NCI-H187 (cell line): ENCODE measurements around the gene ST8SIA1.
"Not testable (repeated sequence)": the region's sequence is repeated elsewhere in the genome, so short reads cannot be mapped to it uniquely, and the experiment has no call there.

Source experiments
- DNase-seq, 2 experiments: peaks; one replicate each; lab custom pipeline; 2025; lab: John Stamatoyannopoulos, UW

ST8SIA1 gene

GRCh38 chr12:22334410-22335100 is at the start of gene ST8SIA1:
Gene ST8SIA1, minus strand, starts transcription at chr12:22334707. Its CDS starts 475 bp downstream, at chr12:22334232.
- DNase-seq, result peak in 1 of 2 experiments; percentile 3

GRCh38 chr12:22380031-22380430 is 45.5 kb upstream of the ST8SIA1 start:
- no peak for DNase-seq

- no peak for DNase-seq
Observed at GRCh38 chr12:22377731-22378496, 43.4 kb upstream of the ST8SIA1 start.

DNA sequence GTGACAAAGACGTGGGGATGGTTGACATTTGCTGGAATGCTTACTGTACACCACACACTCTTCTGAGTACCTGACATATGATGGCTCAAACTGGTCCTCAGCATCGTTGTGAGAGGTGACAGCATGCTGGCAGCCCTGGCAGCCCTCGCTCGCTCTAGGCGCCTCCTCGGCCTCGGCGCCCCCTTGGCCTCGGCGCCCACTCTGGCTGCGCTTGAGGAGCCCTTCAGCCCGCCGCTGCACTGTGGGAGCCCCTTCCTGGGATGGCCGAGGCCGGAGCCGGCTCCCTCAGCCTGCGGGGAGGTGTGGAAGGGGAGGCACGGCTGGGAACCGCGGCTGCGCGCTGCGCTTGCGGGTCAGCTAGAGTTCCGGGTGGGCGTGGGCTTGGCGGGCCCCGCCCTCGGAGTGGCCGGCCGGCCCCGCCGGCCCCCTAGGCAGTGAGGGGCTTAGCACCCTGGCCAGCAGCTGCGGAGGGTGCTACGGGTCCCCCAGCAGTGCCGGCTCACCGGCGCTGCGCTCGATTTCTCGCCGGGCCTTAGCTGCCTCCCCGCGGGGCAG is 42.2 kb upstream of the ST8SIA1 start:
- not testable (repeated sequence) for DNase-seq

DNA sequence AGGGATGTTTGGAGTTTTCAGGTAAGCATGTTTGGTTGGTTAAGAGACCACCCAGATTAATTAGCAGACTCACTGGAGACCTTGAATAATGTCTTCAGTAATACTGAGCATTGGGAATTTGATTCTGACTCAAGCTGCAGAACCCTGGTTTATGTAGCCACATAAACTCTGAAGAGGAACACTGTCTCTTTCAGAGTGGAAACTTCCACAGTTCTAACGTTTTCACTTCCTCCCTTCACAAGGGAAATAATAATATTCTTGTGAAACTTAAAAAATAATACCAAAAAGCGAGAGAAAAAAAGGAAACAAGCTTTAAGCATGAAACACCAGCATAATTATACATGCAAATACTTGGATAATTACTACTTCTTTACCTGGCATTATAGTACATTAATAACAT is 40.0 kb upstream of the ST8SIA1 start:
- no peak for DNase-seq

DNA sequence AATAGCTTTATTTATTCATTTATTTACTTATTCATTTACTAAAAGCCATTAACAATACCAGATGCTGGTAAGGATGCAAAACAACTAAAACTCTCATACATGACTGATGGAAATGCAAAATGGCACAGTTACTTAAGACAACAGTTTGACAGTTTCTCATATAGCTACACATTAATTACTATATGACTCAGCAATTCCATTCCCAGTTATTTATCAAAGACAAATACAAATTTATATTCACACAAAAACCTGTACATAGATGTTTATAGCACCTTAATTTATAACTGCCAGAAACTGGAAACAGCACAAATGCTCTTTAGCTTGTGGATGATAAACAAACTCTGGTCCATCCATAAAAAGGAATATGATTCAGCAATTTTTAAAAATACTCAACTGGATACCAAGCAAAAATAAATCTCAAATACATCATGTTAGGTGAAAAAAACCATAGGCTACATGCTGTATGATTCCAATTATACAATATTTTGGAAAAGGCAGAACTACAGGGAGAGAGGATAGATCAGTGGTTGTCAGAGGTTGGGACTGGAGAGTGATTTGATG is 37.9 kb upstream of the ST8SIA1 start:
- no peak for DNase-seq

- no peak for DNase-seq
Observed at GRCh38 chr12:22366181-22366580, 31.7 kb upstream of the ST8SIA1 start.

GRCh38 chr12:22361785-22362184 is 27.3 kb upstream of the ST8SIA1 start:
- no peak for DNase-seq

DNA sequence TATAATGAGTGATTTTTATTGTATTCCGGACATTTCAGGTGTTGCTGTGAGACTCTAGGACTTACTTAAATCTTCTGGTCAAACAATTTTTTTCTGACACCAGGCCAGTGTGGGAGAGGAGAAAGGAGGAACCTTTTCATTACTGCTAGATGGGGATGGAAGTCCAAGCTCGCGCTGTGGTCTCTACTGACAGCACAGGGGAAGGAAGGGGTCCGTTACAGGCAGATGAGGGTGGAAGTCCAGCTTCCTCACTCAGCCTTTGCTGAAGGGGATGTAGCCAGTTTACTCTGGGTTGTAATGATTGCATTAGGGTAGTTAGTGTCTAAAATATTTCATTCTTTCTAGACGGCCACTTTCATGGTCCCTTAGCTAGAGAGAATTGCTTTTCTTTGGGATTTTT is 26.3 kb upstream of the ST8SIA1 start:
- no peak for DNase-seq

DNA sequence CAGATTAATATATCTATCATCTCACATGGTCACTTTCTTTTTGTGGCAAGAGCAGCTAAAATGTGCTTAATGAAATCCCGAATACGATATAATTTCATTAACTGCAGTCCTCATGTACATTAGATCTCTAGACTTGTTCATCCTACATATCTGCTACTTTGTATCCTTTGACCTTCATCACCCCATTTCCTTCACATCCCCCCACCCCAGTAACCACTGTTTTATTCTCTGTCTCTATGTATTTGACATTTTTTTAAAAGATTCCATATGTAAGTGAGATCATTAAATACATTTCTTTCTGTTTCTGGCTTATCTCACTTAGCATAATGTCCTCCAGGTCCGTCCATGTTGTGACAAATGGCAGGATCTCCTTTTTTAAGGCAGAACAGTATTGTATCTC is 23.0 kb upstream of the ST8SIA1 start:
- no peak for DNase-seq

DNA sequence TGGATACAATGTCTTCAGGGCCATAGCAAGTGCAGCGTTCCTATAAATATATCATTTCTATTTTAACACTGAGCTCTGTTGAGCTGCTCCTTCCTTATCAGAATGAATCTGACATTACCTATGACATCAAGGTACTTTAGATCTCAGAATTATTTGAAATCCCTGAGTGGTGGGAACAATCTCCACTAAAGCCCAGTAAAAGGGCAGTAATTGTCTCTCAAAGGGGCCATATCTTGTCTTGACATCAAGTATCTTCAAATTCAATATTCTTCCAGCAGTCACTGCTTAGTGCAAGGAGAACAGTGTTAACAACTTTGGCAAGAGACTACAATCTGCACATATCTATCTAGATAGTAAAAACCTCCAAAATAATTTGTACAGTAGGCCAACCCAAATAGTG is 21.7 kb upstream of the ST8SIA1 start:
- DNase-seq, result no peak

DNA sequence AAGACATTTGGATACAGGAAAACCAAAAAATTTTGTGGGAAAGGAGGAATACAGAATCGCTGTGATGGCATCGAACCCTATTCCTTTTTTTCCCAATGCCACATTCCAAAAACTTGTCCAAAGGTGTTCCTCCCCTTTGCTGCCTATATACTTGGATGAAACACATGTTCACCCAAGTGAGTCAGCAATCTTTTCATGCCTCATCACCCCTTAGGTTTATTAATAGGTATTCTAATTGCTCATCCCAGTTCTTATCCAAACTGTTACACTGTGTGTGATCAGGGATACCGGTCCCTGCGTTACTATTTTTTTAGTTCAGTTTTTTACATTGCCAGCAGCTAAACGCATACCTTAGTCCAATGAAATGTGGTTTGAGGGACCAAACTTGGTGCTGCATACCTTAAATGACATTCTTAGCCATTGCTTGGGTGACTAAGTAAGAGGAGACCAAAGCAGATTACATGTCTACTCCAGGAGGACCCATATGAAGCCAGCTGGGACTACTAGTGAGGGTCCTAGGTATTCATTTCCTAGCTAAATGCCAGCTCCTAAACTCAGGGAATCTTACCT is 20.6 kb upstream of the ST8SIA1 start:
- DNase-seq, result no peak

GRCh38 chr12:22353615-22354325 is 19.3 kb upstream of the ST8SIA1 start:
- DNase-seq, result no peak

DNA sequence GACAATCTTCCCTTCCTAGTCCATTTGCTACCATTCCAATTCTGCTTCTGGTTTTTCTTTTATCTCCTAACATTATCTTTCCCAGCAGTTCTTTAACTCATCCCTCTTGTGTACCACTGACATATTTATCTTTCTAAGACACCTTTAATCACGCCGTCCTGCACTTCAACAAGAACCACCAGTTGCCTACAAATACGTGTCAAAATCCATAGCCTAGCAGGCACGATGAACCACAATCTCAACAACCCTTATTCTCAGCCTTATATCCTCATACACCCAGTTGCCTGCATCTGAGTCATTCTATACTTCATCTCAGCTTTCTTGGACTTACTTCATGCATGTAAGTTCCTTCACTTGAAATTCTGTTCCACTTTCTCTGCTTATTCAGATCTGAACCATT is 16.4 kb upstream of the ST8SIA1 start:
- DNase-seq, result no peak

DNA sequence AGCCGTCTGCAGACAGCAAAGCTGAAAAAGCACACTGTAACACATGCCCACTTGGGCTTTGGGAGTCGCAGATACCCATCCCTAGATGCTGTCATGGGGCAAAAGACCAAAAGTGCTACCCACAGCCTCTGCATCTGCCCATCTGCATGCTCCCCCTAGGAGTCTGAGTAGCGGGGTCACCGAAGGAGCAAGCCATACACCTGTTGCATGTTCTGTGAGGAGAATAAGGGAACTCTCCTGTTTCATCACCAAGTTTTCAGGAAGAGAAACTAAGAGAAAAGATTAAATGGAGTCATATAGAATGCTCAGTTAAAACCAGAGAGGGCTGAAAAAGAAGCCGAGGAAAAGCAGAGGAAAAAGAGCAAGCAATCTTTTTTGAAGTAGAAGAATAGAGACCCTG is 13.7 kb upstream of the ST8SIA1 start:
- DNase-seq, result no peak

DNA sequence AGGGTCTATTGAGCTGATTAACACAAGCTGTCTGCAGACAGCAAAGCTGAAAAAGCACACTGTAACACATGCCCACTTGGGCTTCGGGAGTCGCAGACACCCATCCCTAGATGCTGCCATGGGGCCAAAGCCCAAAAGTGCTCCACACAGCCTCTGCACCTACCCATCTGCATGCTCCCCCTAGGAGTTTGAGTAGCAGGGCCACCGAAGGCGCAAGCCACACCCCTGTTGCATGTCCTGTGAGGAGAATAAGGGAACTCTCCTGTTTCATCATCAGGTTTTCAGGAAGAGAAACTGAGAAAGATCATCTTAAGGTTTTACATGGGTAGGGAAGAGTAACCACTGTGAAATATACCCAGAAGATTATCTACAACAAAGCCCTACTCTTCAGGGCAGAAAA is 5.6 kb upstream of the ST8SIA1 start:
- no peak for DNase-seq

DNA sequence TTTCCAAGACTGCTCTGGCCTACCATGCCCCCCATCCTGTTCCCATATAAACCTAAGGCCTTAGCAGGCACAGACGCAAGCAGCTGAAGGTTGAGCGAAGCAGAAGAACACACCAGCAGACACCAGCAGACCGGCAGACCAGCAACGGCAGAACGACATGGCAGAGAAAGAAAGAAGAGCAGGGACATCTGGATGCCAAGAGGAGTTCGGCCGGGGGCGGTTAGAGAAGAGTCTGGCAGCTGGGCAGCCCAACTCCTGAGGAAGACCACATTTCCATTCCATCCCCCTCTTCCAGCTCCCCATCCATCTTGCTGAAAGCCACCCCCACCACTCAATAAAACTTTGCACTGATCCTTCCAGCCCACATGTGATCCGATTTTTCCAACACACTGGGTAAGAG is 5.2 kb upstream of the ST8SIA1 start:
- DNase-seq, result no peak

- DNase-seq, result no peak
Observed at GRCh38 chr12:22335794-22336166, 1.3 kb upstream of the ST8SIA1 start.

DNA sequence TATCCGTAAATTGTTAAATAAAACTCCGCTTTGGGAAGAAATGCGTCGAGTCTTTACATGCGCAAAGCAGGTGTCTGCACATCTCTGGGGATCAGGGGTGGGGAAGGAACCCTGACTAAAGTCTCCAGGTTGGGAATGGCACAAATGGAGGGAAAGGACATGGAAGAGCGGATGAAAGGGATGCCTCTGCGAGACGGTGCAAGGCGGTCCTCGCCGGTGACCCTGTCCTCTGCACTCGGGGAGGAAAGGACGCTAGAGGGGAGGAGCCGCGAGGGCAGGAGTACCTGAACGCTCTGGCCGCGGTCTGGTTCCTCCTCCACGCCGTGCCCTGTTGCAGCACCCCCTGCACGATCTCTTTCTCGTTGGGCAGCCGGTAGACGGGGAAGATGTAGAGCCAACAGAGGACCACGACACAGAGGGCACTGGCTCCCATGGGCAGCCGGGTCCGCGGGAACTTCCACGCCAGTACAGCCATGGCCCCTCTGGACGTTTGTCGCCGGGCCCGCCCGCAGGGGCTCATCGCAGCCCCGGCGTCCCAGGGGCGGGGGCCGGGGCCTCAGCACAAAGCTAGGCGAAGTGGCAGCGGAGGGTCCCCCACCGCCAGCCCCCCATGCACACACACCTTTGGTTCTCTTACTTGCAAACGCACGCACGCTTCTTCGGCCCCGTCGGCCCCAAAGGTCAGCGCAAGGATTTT is 646 bp downstream of the ST8SIA1 start:
- no peak for DNase-seq

DNA sequence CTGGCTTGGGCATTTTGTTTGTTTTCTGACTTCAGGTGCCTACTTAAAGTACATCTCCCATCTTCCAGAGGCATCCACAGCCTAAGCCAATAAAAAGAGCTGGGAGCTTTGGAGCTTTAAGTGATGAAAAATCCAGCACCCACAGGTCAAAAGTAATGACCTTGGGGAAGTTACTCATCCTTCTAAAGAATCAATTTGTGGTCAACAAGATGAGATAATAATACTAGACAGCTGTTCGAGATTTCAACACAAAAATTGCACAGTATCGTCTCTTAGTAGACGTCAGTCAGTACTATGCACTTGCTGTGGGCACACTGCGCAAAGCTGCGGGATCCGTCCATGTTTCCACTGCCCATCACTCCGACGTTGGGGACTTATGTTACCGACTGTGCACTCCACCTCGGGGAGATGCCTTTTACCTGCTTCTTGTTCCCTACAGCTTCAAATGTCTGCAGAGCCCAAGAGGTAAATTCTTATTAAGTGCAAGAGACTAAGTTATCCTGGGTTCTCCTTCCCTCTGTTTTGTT is 1.3 kb downstream of the ST8SIA1 start:
- DNase-seq, result no peak

DNA sequence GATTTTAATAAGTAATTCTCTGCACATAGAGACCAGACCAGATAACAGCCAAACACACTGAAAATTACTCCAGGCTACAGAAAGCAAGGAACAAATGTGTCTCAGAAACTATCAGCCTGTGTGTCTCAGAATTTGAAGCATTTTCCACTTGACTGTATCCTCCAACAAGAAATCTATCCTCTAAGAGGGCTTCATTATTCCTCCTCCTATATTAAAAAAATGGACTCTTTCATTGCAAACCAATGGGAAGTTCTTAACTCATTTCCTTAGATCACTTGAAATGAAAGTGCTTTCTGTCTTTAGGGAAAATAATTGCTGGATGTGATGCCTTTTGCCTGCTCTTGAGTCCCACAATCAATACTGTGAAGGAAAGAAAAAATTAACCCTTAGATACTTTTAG is 2.3 kb downstream of the ST8SIA1 start:
- no peak for DNase-seq
